Liver (tissue), 9 donors: ENCODE results near the gene MAPKAPK2. TPM values are rescaled to one million over a fixed set of nuclear protein-coding genes. Genes with fewer than 3 reads are reported as not detected.

Source experiments
- DNase-seq: peaks from one replicate; pipeline ENCODE4 v3.0.0-alpha.2; 2017; ENCODE audit warnings: low spot score
- H3K27ac ChIP-seq, 2 donors: one replicate each; pipeline ENCODE4 v1.7.0; 2013; ENCODE audit warnings: inconsistent platforms in 2 of 2, low read length in 2 of 2, control low read depth in 1 of 2, low read depth in 1 of 2, mild to moderate bottlenecking in 1 of 2
- H3K27me3 ChIP-seq, 4 donors: one replicate each; pipeline versions ENCODE4 v1.6.1 to v1.7.0; 2013; ENCODE audit warnings: low read length in 3 of 4, inconsistent platforms in 1 of 4, mild to moderate bottlenecking in 1 of 4, moderate library complexity in 1 of 4; ENCODE audit not compliant: control insufficient read depth in 4 of 4, insufficient read depth in 4 of 4
- H3K36me3 ChIP-seq, 4 donors: one replicate each; pipeline versions ENCODE4 v1.6.1 to v1.7.0; 2013; ENCODE audit warnings: low read length in 3 of 4, mild to moderate bottlenecking in 3 of 4, low read depth in 1 of 4, moderate library complexity in 1 of 4; ENCODE audit not compliant: control insufficient read depth in 4 of 4, insufficient read depth in 3 of 4
- H3K4me1 ChIP-seq, 4 donors: one replicate each; pipeline versions ENCODE4 v1.6.1 to v1.7.0; 2013; ENCODE audit warnings: low read length in 3 of 4, mild to moderate bottlenecking in 3 of 4, moderate library complexity in 1 of 4; ENCODE audit not compliant: control insufficient read depth in 4 of 4, insufficient read depth in 4 of 4
- H3K4me3 ChIP-seq, 3 donors: one replicate each; pipeline versions ENCODE4 v1.6.1 to v1.7.0; 2013; ENCODE audit warnings: low read length in 3 of 3, control low read depth in 1 of 3, low read depth in 1 of 3, mild to moderate bottlenecking in 1 of 3
- H3K9ac ChIP-seq, 2 donors: one replicate each; pipeline ENCODE4 v1.7.0; 2013; ENCODE audit warnings: low read length in 2 of 2, mild to moderate bottlenecking in 2 of 2, moderate library complexity in 2 of 2, control low read depth in 1 of 2, low read depth in 1 of 2
- H3K9me3 ChIP-seq, 4 donors: one replicate each; pipeline versions ENCODE4 v1.6.1 to v1.7.0; 2013; ENCODE audit warnings: low read length in 3 of 4; ENCODE audit not compliant: control insufficient read depth in 4 of 4
- FOXA2 ChIP-seq: IDR thresholded peaks from 2 replicates; pipeline ENCODE4 v1.6.1; 2016; ENCODE audit warnings: antibody characterized with exemption
- JUND ChIP-seq, 2 donors: IDR thresholded peaks; 2 replicates each; pipeline ENCODE4 v1.6.1; 2016; ENCODE audit warnings: antibody characterized with exemption in 2 of 2
- RAD21 ChIP-seq, 2 donors: IDR thresholded peaks; 2 replicates each; pipeline ENCODE4 v1.6.1; 2016; ENCODE audit warnings: antibody characterized with exemption in 2 of 2, mild to moderate bottlenecking in 2 of 2
- RXRA ChIP-seq, 2 donors: IDR thresholded peaks; 2 replicates each; pipeline ENCODE4 v1.6.1; 2017 to 2018; ENCODE audit warnings: antibody characterized with exemption in 2 of 2, mild to moderate bottlenecking in 1 of 2
- YY1 ChIP-seq: IDR thresholded peaks from 2 replicates; pipeline ENCODE4 v1.6.1; 2016; ENCODE audit warnings: antibody characterized with exemption, mild to moderate bottlenecking
- WGBS: extraction: QIAGEN DNeasy Blood & Tissue Kit; methylation state at CpG from one replicate; pipeline ENCODE4 v1.1.7; 2013; 5-methylcytosine and 5-hydroxymethylcytosine counted together
- polyA plus RNA-seq, 2 donors: library from polyadenylated mRNA; stranded (reverse) in 1 of 2; unstranded in 1 of 2; fragments of 200-250 nt in 1 of 2; fragments of >200 nt in 1 of 2; fragmentation: Nextera tagmentation in 1 of 2; extraction: Ambion mirVana in 1 of 2; gene quantifications; one replicate each; pipeline versions ENCODE4 v1.2.1 to v1.2.3, GENCODE V29; 2013 to 2015
- total RNA-seq, 2 donors: library from RNA; depleted of rRNA; stranded (reverse); fragments of >200 nt; gene quantifications; one replicate each; pipeline ENCODE4 v1.2.3, GENCODE V29; 2014
- TF ChIP-seq, protein P1 (sequence below): IDR thresholded peaks from 2 replicates; pipeline ENCODE4 v1.6.1; 2016; ENCODE audit warnings: antibody characterized with exemption
- TF ChIP-seq, protein P2 (sequence below): IDR thresholded peaks from 2 replicates; pipeline ENCODE4 v1.6.1; 2016; ENCODE audit warnings: antibody characterized with exemption, mild to moderate bottlenecking
- TF ChIP-seq, protein P3 (sequence below): IDR thresholded peaks from 2 replicates; pipeline ENCODE4 v1.6.1; 2016; ENCODE audit warnings: antibody characterized with exemption
- TF ChIP-seq, protein P4 (sequence below): fragments of 150-350 bp; IDR thresholded peaks from 2 replicates; pipeline ENCODE4 v1.5.1; 2017; ENCODE audit warnings: improper control_type of control experiment, low read depth, low read length; ENCODE audit not compliant: missing input control
- donor health status: healthy.
- donor health status: healthy.
- donor health status: healthy.
- donor health status: healthy.
- donor health status: healthy.

The MAPKAPK2 gene
- total and polyA plus RNA-seq, 4 donors = 7.5 to 24.5 (median 14.7) TPM

GRCh38 chr1:206706298-206706791, 21.6 kb downstream of the MAPKAPK2 start (continued):
- TF ChIP-seq, protein P1, sequence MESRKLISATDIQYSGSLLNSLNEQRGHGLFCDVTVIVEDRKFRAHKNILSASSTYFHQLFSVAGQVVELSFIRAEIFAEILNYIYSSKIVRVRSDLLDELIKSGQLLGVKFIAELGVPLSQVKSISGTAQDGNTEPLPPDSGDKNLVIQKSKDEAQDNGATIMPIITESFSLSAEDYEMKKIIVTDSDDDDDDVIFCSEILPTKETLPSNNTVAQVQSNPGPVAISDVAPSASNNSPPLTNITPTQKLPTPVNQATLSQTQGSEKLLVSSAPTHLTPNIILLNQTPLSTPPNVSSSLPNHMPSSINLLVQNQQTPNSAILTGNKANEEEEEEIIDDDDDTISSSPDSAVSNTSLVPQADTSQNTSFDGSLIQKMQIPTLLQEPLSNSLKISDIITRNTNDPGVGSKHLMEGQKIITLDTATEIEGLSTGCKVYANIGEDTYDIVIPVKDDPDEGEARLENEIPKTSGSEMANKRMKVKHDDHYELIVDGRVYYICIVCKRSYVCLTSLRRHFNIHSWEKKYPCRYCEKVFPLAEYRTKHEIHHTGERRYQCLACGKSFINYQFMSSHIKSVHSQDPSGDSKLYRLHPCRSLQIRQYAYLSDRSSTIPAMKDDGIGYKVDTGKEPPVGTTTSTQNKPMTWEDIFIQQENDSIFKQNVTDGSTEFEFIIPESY = no peak

DNA sequence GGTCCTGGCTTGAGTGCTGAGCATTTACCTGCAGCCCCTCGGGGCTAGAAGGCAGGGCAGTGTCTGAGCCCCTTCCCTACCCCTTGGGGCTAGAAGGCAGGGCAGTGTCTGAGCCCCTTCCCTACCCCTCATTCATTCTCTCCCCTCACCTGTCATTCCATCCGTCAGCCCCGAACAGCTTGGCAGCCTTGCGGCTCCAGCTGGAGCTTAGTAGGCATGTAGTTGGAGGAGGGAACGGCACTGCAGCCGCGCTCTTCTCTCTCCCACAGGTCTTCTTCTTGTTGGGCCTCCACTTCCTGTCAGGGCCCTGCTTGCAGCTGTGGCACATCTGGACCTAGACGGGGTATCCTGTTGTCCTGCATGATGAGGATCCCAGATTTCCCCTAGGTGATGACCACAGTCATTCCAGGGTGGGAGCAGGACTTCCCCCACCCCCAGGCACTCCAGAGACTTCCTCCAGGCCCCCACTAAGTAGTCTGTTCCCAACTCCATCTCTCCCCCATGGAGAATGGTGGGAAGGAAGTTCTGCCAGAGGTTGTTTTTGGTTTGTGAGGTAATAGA, 22.2 kb downstream of the MAPKAPK2 start:
- TF ChIP-seq, protein P2, sequence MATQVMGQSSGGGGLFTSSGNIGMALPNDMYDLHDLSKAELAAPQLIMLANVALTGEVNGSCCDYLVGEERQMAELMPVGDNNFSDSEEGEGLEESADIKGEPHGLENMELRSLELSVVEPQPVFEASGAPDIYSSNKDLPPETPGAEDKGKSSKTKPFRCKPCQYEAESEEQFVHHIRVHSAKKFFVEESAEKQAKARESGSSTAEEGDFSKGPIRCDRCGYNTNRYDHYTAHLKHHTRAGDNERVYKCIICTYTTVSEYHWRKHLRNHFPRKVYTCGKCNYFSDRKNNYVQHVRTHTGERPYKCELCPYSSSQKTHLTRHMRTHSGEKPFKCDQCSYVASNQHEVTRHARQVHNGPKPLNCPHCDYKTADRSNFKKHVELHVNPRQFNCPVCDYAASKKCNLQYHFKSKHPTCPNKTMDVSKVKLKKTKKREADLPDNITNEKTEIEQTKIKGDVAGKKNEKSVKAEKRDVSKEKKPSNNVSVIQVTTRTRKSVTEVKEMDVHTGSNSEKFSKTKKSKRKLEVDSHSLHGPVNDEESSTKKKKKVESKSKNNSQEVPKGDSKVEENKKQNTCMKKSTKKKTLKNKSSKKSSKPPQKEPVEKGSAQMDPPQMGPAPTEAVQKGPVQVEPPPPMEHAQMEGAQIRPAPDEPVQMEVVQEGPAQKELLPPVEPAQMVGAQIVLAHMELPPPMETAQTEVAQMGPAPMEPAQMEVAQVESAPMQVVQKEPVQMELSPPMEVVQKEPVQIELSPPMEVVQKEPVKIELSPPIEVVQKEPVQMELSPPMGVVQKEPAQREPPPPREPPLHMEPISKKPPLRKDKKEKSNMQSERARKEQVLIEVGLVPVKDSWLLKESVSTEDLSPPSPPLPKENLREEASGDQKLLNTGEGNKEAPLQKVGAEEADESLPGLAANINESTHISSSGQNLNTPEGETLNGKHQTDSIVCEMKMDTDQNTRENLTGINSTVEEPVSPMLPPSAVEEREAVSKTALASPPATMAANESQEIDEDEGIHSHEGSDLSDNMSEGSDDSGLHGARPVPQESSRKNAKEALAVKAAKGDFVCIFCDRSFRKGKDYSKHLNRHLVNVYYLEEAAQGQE = no peak
- Histone ChIP-seq H3K9ac (no peak overlapping the region), H3K9me3 (no peaks in the 10 kb centered on the region), H3K27ac (peak overlapping the region in 1 of 2 donors; percentile 4), H3K4me1 (peaks cover 18 to 60% (median 46%) of the 10 kb centered on the region in 4 donors), H3K27me3 (no peaks in the 10 kb centered on the region), H3K36me3 (no peaks in the 10 kb centered on the region), H3K4me3 (no peak overlapping the region)
- WGBS = 88% methylated on average over 8 of the region's 8 CpGs
- DNase-seq = no peak

DNA sequence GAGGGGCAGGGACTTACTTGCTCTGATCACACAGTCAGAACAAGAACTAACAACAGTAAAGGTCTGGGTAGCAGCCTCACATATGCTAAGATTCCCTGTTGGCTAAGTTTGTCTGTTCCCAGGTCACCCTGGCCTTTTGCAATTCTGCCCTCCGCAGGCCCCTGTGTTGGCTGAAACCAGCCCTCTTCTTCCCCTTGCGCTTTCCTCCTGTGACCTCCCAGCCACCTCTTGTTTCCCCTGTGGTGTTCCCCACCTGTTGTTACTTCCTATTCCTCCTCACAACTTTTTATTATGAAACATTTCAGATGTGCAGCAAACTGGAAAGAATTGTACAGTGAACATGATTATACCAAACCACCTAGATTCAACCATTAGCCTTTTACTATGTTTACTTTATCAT, 23.4 kb downstream of the MAPKAPK2 start:
- no peak overlapping the region for H3K4me3 ChIP-seq
- H3K36me3 ChIP-seq = no peaks in the 10 kb centered on the region
- TF ChIP-seq RAD21 (IDR thresholded peaks at IDR 0.05) (peak in 1 of 2 donors; percentile 15), RXRA (IDR thresholded peaks at IDR 0.05) (peak; percentile 36 to 47)
- TF ChIP-seq, protein P3, sequence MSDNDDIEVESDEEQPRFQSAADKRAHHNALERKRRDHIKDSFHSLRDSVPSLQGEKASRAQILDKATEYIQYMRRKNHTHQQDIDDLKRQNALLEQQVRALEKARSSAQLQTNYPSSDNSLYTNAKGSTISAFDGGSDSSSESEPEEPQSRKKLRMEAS = no peak
- peak overlapping the region in 1 of 2 donors; percentile 5 for H3K27ac ChIP-seq
- H3K27me3 ChIP-seq = no peaks in the 10 kb centered on the region
- no peak for DNase-seq
- H3K9ac ChIP-seq = no peak overlapping the region
- no peaks in the 10 kb centered on the region for H3K9me3 ChIP-seq
- H3K4me1 ChIP-seq = peaks cover 18 to 59% (median 46%) of the 10 kb centered on the region in 4 donors
- WGBS = 38% methylated on average over 2 of the region's 2 CpGs

DNA sequence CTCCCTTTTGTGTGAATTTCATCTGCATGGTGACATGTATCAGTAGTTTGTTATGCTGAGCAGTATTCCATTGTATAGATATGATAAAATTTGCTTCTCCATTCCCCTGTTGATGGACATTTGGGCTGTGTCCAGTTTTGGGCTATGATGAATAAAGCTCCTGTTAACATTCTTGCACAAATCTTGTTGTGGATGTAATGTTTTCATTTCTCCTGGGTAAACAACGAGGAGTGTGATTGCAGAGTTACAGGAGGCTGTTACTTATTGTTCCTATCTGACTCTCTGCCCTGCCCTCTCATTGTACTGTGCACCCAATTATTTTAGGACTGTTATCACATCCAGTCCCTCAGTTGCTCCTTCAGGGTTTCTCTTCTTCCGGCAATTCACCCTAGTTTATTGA, 24.2 kb downstream of the MAPKAPK2 start:
- Histone ChIP-seq H3K27me3 (no peaks in the 10 kb centered on the region), H3K9ac (no peak overlapping the region), H3K27ac (peak overlapping the region in 1 of 2 donors; percentile 23), H3K4me1 (peaks cover 20 to 66% (median 50%) of the 10 kb centered on the region in 4 donors), H3K4me3 (no peak overlapping the region), H3K9me3 (no peaks in the 10 kb centered on the region), H3K36me3 (no peaks in the 10 kb centered on the region)
- TF ChIP-seq, protein P2 = no peak
- TF ChIP-seq JUND (IDR thresholded peaks at IDR 0.05) (no peak), YY1 (no peak), FOXA2 (no peak), RAD21 (IDR thresholded peaks at IDR 0.05) (no peak)
- TF ChIP-seq, protein P4, sequence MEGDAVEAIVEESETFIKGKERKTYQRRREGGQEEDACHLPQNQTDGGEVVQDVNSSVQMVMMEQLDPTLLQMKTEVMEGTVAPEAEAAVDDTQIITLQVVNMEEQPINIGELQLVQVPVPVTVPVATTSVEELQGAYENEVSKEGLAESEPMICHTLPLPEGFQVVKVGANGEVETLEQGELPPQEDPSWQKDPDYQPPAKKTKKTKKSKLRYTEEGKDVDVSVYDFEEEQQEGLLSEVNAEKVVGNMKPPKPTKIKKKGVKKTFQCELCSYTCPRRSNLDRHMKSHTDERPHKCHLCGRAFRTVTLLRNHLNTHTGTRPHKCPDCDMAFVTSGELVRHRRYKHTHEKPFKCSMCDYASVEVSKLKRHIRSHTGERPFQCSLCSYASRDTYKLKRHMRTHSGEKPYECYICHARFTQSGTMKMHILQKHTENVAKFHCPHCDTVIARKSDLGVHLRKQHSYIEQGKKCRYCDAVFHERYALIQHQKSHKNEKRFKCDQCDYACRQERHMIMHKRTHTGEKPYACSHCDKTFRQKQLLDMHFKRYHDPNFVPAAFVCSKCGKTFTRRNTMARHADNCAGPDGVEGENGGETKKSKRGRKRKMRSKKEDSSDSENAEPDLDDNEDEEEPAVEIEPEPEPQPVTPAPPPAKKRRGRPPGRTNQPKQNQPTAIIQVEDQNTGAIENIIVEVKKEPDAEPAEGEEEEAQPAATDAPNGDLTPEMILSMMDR = no peak
- TF ChIP-seq, protein P3 = no peak
- WGBS = 37% methylated on average over 2 of the region's 2 CpGs
- no peak for DNase-seq
